Suprapubic skin (tissue), 3 donors: ENCODE data around the gene BST2.

Experiments
- POLR2AphosphoS5 ChIP-seq, 3 donors: sonication (generic); formaldehyde crosslinking; IDR thresholded peaks; one replicate each; pipeline ENCODE4 v1.6.1; 2017; ENCODE audit warnings: antibody characterized with exemption in 3 of 3
- TF ChIP-seq, protein P1 (sequence below), 2 donors: fragments of 200-600 bp in 1 of 2; fragments of 450-650 bp in 1 of 2; sonication (generic) in 1 of 2; IDR thresholded peaks; one replicate each; pipeline ENCODE4 v1.5.1; 2016 to 2019; ENCODE audit warnings: antibody characterized with exemption in 2 of 2, mild to moderate bottlenecking in 1 of 2, moderate library complexity in 1 of 2

DNA sequence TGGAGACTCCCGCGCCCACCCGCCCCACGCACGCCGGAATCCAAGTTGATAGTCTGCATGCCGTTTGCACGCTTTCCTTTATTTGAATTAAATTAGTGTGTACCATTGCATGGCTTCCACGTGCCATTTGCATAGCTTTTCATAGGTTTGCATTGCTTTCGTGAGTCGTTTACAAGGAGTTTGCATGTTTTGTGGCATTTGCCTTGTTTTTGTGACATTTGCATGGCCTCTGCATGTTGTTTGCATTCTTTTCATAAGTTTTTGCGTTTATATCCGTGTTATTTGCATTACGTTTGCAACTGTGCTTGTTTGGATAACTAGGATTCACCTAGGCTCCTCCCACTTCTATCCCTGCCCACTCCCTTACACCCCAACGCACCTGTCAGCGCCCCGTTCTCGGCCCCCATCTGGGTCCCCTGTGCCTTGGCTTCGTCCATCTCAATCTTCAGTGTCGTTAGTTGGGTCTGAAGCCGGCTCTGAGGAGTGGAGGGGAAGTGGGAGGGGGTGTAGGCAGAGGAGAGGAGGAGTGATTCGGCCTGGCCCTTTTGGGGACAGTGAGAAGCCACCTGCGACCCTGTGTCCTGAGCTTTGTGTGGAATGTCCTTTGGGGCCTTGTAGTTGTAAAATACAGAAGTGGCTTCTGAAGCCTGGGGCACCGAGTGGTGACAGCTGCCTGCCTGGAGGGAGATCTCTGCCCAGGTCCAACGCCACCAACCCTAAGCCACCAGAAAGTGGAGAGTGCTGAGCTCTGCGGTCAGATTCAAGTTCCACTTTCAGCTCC, 13.9 kb downstream of the BST2 start:
- TF ChIP-seq, protein P1, sequence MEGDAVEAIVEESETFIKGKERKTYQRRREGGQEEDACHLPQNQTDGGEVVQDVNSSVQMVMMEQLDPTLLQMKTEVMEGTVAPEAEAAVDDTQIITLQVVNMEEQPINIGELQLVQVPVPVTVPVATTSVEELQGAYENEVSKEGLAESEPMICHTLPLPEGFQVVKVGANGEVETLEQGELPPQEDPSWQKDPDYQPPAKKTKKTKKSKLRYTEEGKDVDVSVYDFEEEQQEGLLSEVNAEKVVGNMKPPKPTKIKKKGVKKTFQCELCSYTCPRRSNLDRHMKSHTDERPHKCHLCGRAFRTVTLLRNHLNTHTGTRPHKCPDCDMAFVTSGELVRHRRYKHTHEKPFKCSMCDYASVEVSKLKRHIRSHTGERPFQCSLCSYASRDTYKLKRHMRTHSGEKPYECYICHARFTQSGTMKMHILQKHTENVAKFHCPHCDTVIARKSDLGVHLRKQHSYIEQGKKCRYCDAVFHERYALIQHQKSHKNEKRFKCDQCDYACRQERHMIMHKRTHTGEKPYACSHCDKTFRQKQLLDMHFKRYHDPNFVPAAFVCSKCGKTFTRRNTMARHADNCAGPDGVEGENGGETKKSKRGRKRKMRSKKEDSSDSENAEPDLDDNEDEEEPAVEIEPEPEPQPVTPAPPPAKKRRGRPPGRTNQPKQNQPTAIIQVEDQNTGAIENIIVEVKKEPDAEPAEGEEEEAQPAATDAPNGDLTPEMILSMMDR (IDR thresholded peaks at IDR 0.05): no peak
- no peak for TF ChIP-seq POLR2AphosphoS5 (IDR thresholded peaks at IDR 0.05)
